Left ventricle myocardium inferior (tissue), 1 donor: Measurements from ENCODE around the gene RAB6B. TPM values are rescaled to one million over a fixed set of nuclear protein-coding genes. Genes with fewer than 3 reads are reported as not detected.

ENCODE experiments used
- DNase-seq: peaks from one replicate; pipeline ENCODE4 v3.0.0-alpha.2; 2020
- H3K27ac ChIP-seq: fragments of 200-600 bp; replicated peaks from 2 replicates; pipeline ENCODE4 v1.8.0; 2021
- H3K27me3 ChIP-seq: fragments of 200-600 bp; 2 replicates; pipeline ENCODE4 v1.8.0; 2021; ENCODE audit warnings: low read depth
- H3K36me3 ChIP-seq: fragments of 200-600 bp; 2 replicates; pipeline ENCODE4 v1.8.0; 2021
- H3K4me1 ChIP-seq: fragments of 200-600 bp; 2 replicates; pipeline ENCODE4 v1.8.0; 2021
- H3K4me3 ChIP-seq: fragments of 200-600 bp; 2 replicates; pipeline ENCODE4 v1.8.0; 2021; ENCODE audit warnings: mild to moderate bottlenecking, moderate library complexity
- H3K9me3 ChIP-seq: fragments of 200-600 bp; replicated peaks from 2 replicates; pipeline ENCODE4 v1.8.0; 2021
- intact Hi-C: fragments of 100-400 bp; cut with micrococcal nuclease; formaldehyde crosslinking; loops from one replicate; pipeline ENCODE4 v1.11.0; 2022
- total RNA-seq: library from RNA; stranded (reverse); fragmentation: NEBNext Ultra II Directional; extraction: Animal tissue kit (Norgen Biotek cat#: 25700); gene quantifications from one replicate; pipeline ENCODE4 v1.2.1, GENCODE V29; 2021
- TF ChIP-seq, protein P1 (sequence below): fragments of 200-600 bp; IDR thresholded peaks from 2 replicates; pipeline ENCODE4 v1.8.0; 2021; ENCODE audit warnings: antibody characterized with exemption, mild to moderate bottlenecking, borderline replicate concordance
- donor health status: DM: no; HTN: yes; CAD: no; lungs with severe emphysema.

Gene RAB6B
- total RNA-seq, 1 donor from 2014 or later: 59.1 TPM

DNA sequence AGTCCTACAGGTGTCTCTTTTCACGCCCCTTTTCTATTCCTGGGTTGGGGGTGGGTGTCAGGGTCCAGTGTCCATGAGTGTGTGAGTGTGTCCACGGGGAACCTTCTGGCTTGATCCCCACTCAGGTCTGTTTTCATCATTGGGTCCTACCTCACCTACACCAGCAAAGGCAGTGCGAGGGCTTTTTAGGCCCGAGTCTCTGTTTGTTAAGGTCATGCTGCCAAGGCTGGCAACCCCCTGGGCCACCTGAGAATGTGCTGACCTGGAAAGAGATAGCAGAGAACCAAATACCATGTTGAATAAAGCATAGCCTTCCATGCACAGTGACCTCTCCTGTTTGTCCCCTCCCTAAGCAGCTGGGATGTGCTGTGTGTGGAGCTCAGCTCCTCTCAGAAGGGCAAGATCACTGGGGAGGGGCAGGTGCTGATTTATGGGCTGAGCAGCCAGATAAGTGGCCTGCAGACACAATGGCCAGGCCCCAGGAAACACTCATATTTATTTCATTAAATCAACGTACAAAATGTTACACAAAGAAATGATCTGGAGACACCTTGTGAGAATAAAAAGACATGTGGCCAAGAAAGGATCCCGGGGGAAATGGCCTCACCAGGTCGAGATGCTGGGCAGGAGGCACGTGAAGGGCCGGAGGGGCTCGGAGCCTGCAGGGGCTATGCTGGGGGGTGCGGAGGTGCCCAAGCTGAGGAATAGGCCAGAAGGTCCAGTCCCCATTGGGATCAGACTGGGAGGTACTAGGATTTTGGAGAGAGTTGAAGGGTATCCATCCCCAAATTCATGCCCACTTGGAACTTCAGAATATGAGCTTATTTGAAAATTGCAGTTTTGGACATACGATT lies 36.1 kb downstream of the RAB6B start:
- TF ChIP-seq, protein P1, sequence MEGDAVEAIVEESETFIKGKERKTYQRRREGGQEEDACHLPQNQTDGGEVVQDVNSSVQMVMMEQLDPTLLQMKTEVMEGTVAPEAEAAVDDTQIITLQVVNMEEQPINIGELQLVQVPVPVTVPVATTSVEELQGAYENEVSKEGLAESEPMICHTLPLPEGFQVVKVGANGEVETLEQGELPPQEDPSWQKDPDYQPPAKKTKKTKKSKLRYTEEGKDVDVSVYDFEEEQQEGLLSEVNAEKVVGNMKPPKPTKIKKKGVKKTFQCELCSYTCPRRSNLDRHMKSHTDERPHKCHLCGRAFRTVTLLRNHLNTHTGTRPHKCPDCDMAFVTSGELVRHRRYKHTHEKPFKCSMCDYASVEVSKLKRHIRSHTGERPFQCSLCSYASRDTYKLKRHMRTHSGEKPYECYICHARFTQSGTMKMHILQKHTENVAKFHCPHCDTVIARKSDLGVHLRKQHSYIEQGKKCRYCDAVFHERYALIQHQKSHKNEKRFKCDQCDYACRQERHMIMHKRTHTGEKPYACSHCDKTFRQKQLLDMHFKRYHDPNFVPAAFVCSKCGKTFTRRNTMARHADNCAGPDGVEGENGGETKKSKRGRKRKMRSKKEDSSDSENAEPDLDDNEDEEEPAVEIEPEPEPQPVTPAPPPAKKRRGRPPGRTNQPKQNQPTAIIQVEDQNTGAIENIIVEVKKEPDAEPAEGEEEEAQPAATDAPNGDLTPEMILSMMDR: no peak
- Histone ChIP-seq H3K9me3 (no peaks in the 10 kb centered on the region), H3K27me3 (no peaks in the 10 kb centered on the region), H3K4me3 (no peak overlapping the region), H3K4me1 (peaks cover 45% of the 10 kb centered on the region), H3K27ac (no peak overlapping the region), H3K36me3 (no peaks in the 10 kb centered on the region)
- intact Hi-C loops: no loop called here
- no peak for DNase-seq

DNA sequence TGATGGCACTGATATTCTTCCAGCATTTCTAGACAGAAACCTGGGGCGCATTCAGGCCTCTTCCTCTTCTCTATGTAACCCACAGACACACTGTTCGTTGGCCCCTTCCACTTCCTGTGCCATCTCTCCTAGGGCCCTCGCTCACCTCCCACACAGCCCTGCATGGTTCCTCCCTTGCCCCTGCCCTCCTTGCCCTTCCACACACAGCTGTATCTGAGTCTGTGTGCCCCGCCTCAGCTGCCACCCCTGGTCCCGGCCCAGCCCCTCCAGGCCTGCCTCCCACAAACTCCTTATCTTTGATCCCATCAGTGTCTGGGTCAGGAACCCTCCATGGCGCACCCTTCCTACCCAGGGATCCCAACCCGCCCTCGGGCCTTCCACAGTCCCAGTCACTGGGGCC lies 37.9 kb downstream of the RAB6B start:
- intact Hi-C loops: no loop called here

DNA sequence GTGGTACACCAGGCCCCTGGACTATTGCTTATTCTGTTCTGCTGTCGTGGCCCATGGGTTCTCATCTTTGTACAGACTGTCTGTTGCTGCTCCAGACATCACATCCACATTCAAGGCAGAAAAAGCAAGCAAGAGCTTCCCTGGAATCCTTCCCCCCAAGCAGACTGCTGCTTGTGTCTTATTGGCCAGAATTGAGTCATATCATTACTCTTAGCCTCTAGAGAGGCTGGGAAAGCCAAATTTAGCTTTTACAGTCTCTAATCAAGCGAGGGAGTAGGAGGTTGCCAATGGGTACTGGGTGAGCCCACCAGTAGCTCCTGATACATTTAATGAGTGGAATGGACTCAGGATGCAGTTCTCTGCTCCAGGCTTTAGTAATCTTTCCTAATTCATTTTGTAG lies 39.4 kb downstream of the RAB6B start:
- no peak overlapping the region for H3K4me3 ChIP-seq
- TF ChIP-seq, protein P1: no peak
- H3K27ac ChIP-seq: no peak overlapping the region
- H3K4me1 ChIP-seq: peaks cover 44% of the 10 kb centered on the region
- H3K9me3 ChIP-seq: no peaks in the 10 kb centered on the region
- no peaks in the 10 kb centered on the region for H3K27me3 ChIP-seq
- intact Hi-C loops: no loop called here
- DNase-seq: no peak
- H3K36me3 ChIP-seq: no peaks in the 10 kb centered on the region

More for the DNA sequence above, 37.9 kb downstream of the RAB6B start:
- peaks cover 44% of the 10 kb centered on the region for H3K4me1 ChIP-seq
- no peak overlapping the region for H3K27ac ChIP-seq
- TF ChIP-seq, protein P1: no peak
- no peaks in the 10 kb centered on the region for H3K36me3 ChIP-seq
- no peaks in the 10 kb centered on the region for H3K9me3 ChIP-seq
- no peak for DNase-seq
- no peak overlapping the region for H3K4me3 ChIP-seq
- no peaks in the 10 kb centered on the region for H3K27me3 ChIP-seq

DNA sequence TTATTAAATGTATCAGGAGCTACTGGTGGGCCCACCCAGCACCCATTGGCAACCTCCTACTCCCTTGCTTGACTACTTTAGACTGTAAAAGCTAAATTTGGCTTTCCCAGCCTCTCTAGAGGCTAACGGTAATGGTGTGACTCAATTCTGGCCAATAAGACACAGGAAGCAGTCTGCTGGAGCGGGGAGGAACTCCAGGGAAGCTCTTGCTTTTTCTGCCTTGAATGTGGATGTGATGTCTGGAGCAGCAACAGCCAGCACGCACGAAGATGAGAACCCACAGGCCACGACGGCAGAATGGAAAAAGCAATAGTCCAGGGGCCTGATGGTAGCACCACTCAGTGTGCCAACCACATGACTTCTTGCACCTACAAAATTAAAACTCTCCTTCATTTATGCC lies 39.9 kb downstream of the RAB6B start:
- no peaks in the 10 kb centered on the region for H3K27me3 ChIP-seq
- TF ChIP-seq, protein P1: no peak
- H3K9me3 ChIP-seq: no peaks in the 10 kb centered on the region
- H3K27ac ChIP-seq: no peak overlapping the region
- no peak for DNase-seq
- H3K36me3 ChIP-seq: no peaks in the 10 kb centered on the region
- intact Hi-C loops: no loop called here
- peaks cover 44% of the 10 kb centered on the region for H3K4me1 ChIP-seq
- H3K4me3 ChIP-seq: no peak overlapping the region

DNA sequence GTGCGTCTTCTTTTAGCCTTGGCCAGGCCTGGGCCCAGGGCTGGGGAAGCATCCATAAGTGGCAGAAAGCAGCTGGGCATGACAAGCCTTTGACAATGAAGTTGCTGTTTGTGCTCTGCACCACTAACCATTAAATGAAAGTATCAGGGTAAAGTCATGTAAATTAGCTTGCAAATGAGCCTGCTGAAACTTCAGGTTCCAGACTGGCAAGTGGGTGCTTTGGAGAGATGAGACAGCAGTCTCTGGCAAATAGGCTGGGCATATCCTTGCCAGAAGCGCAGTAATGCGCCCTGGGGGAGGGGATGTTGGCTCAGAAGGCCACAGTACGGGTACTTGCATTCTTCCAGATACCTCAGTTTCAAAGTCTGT lies 40.7 kb downstream of the RAB6B start:
- H3K27ac ChIP-seq: no peak overlapping the region
- DNase-seq: no peak
- H3K36me3 ChIP-seq: no peaks in the 10 kb centered on the region
- intact Hi-C loops: no loop called here
- H3K4me1 ChIP-seq: peaks cover 44% of the 10 kb centered on the region
- TF ChIP-seq, protein P1: no peak
- H3K9me3 ChIP-seq: no peaks in the 10 kb centered on the region
- no peaks in the 10 kb centered on the region for H3K27me3 ChIP-seq
- H3K4me3 ChIP-seq: no peak overlapping the region
